Liver (tissue), 9 donors: ENCODE data around the gene COQ7. TPM values are rescaled to one million over a fixed set of nuclear protein-coding genes. Genes with fewer than 3 reads are reported as not detected.
A peak's percentile ranks its signal among the peaks of the same experiment; 100 is the strongest.

Experiments used
- DNase-seq: peaks from one replicate; pipeline ENCODE4 v3.0.0-alpha.2; 2017; ENCODE audit warnings: low spot score
- H3K27ac ChIP-seq, 2 donors: one replicate each; pipeline ENCODE4 v1.7.0; 2013; ENCODE audit warnings: inconsistent platforms in 2 of 2, low read length in 2 of 2, control low read depth in 1 of 2, low read depth in 1 of 2, mild to moderate bottlenecking in 1 of 2
- H3K27me3 ChIP-seq, 4 donors: one replicate each; pipeline versions ENCODE4 v1.6.1 to v1.7.0; 2013; ENCODE audit warnings: low read length in 3 of 4, inconsistent platforms in 1 of 4, mild to moderate bottlenecking in 1 of 4, moderate library complexity in 1 of 4; ENCODE audit not compliant: control insufficient read depth in 4 of 4, insufficient read depth in 4 of 4
- H3K36me3 ChIP-seq, 4 donors: one replicate each; pipeline versions ENCODE4 v1.6.1 to v1.7.0; 2013; ENCODE audit warnings: low read length in 3 of 4, mild to moderate bottlenecking in 3 of 4, low read depth in 1 of 4, moderate library complexity in 1 of 4; ENCODE audit not compliant: control insufficient read depth in 4 of 4, insufficient read depth in 3 of 4
- H3K4me1 ChIP-seq, 4 donors: one replicate each; pipeline versions ENCODE4 v1.6.1 to v1.7.0; 2013; ENCODE audit warnings: low read length in 3 of 4, mild to moderate bottlenecking in 3 of 4, moderate library complexity in 1 of 4; ENCODE audit not compliant: control insufficient read depth in 4 of 4, insufficient read depth in 4 of 4
- H3K4me3 ChIP-seq, 3 donors: one replicate each; pipeline versions ENCODE4 v1.6.1 to v1.7.0; 2013; ENCODE audit warnings: low read length in 3 of 3, control low read depth in 1 of 3, low read depth in 1 of 3, mild to moderate bottlenecking in 1 of 3
- H3K9ac ChIP-seq, 2 donors: one replicate each; pipeline ENCODE4 v1.7.0; 2013; ENCODE audit warnings: low read length in 2 of 2, mild to moderate bottlenecking in 2 of 2, moderate library complexity in 2 of 2, control low read depth in 1 of 2, low read depth in 1 of 2
- H3K9me3 ChIP-seq, 4 donors: one replicate each; pipeline versions ENCODE4 v1.6.1 to v1.7.0; 2013; ENCODE audit warnings: low read length in 3 of 4; ENCODE audit not compliant: control insufficient read depth in 4 of 4
- EGR1 ChIP-seq, 2 donors: IDR thresholded peaks; 2 replicates each; pipeline ENCODE4 v1.6.1; 2016 to 2018; ENCODE audit warnings: antibody characterized with exemption in 2 of 2, low read depth in 2 of 2
- FOXA1 ChIP-seq: IDR thresholded peaks from 2 replicates; pipeline ENCODE4 v1.6.1; 2016; ENCODE audit warnings: antibody characterized with exemption
- FOXA2 ChIP-seq: IDR thresholded peaks from 2 replicates; pipeline ENCODE4 v1.6.1; 2016; ENCODE audit warnings: antibody characterized with exemption
- GABPA ChIP-seq, 2 donors: IDR thresholded peaks in 1 of 2; conservative IDR thresholded peaks in 1 of 2; 2 replicates each; pipeline ENCODE4 v1.6.1; 2016; ENCODE audit warnings: antibody characterized with exemption in 2 of 2, mild to moderate bottlenecking in 1 of 2, moderate library complexity in 1 of 2
- HNF4A ChIP-seq, 2 donors: conservative IDR thresholded peaks; 2 replicates each; pipeline ENCODE4 v1.6.1; 2016; ENCODE audit warnings: antibody characterized with exemption in 2 of 2, mild to moderate bottlenecking in 2 of 2
- HNF4G ChIP-seq: IDR thresholded peaks from 2 replicates; pipeline ENCODE4 v1.6.1; 2016; ENCODE audit warnings: antibody characterized with exemption
- JUND ChIP-seq, 2 donors: IDR thresholded peaks; 2 replicates each; pipeline ENCODE4 v1.6.1; 2016; ENCODE audit warnings: antibody characterized with exemption in 2 of 2
- NR2F2 ChIP-seq: IDR thresholded peaks from 2 replicates; pipeline ENCODE4 v1.6.1; 2016; ENCODE audit warnings: antibody characterized with exemption
- RAD21 ChIP-seq, 2 donors: IDR thresholded peaks; 2 replicates each; pipeline ENCODE4 v1.6.1; 2016; ENCODE audit warnings: antibody characterized with exemption in 2 of 2, mild to moderate bottlenecking in 2 of 2
- RXRA ChIP-seq, 2 donors: IDR thresholded peaks; 2 replicates each; pipeline ENCODE4 v1.6.1; 2017 to 2018; ENCODE audit warnings: antibody characterized with exemption in 2 of 2, mild to moderate bottlenecking in 1 of 2
- SP1 ChIP-seq: IDR thresholded peaks from 2 replicates; pipeline ENCODE4 v1.6.1; 2018; ENCODE audit warnings: antibody characterized with exemption, mild to moderate bottlenecking
- TAF1 ChIP-seq: conservative IDR thresholded peaks from 2 replicates; pipeline ENCODE4 v1.6.1; 2016; ENCODE audit warnings: antibody characterized with exemption, mild to moderate bottlenecking
- YY1 ChIP-seq: IDR thresholded peaks from 2 replicates; pipeline ENCODE4 v1.6.1; 2016; ENCODE audit warnings: antibody characterized with exemption, mild to moderate bottlenecking
- WGBS: extraction: QIAGEN DNeasy Blood & Tissue Kit; methylation state at CpG from one replicate; pipeline ENCODE4 v1.1.7; 2013; 5-methylcytosine and 5-hydroxymethylcytosine counted together
- polyA plus RNA-seq, 2 donors: library from polyadenylated mRNA; stranded (reverse) in 1 of 2; unstranded in 1 of 2; fragments of 200-250 nt in 1 of 2; fragments of >200 nt in 1 of 2; fragmentation: Nextera tagmentation in 1 of 2; extraction: Ambion mirVana in 1 of 2; gene quantifications; one replicate each; pipeline versions ENCODE4 v1.2.1 to v1.2.3, GENCODE V29; 2013 to 2015
- total RNA-seq, 2 donors: library from RNA; depleted of rRNA; stranded (reverse); fragments of >200 nt; gene quantifications; one replicate each; pipeline ENCODE4 v1.2.3, GENCODE V29; 2014
- TF ChIP-seq, protein P1 (sequence below): IDR thresholded peaks from 2 replicates; pipeline ENCODE4 v1.6.1; 2016; ENCODE audit warnings: antibody characterized with exemption, mild to moderate bottlenecking
- TF ChIP-seq, protein P2 (sequence below): fragments of 150-350 bp; IDR thresholded peaks from 2 replicates; pipeline ENCODE4 v1.5.1; 2017; ENCODE audit warnings: improper control_type of control experiment, low read depth, low read length; ENCODE audit not compliant: missing input control
- TF ChIP-seq, protein P3 (sequence below): IDR thresholded peaks from 2 replicates; pipeline ENCODE4 v1.6.1; 2016; ENCODE audit warnings: antibody characterized with exemption
- TF ChIP-seq, protein P4 (sequence below): IDR thresholded peaks from 2 replicates; pipeline ENCODE4 v1.6.1; 2016; ENCODE audit warnings: antibody characterized with exemption
- donor health status: healthy.
- donor health status: healthy.
- donor health status: healthy.
- donor health status: healthy.
- donor health status: healthy.

Gene COQ7
- total and polyA plus RNA-seq, 4 donors = 5.3 to 10.8 (median 7.2) TPM

DNA sequence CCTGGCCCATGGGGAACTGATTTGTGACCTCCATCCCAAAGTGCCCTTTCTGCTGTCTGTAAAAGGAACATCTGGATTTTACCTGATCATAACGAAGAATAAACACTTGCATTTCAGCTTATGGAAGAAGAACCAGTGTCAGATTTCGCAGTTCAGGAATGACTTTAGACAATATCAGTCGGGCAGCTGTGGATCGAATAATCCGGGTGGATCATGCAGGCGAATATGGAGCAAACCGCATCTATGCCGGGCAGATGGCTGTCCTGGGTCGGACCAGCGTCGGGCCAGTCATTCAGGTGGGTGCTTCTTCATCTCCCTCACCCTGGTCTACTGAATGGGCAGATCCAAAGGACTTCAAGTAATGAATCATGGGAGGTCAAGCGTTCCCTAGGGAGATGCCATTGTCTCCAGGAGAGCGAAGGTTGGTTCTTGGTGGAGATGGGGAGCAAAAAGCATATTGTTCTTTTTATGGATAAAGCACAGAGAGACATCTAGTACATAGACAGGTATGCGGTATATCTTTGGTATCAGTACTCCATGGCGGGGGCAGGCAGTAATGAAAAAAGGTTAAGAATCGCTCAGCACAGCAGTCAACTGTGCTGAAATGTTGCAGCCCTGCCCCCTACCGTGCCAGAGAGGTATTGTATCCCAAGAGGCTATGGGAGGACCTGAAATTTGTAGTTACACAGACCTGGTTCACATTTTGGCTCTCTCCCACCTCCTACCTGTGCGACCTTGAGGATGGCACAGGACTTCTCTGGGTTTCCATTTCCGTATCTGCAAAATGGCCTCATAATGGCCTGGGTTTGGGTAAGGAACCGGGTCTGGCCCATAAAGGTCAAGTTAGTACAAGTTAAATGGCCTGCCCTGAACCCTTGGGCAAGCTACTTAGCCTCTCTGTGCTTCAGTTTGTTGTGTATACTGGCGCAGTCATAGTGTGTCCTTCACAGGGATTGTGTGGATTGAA lies 4.7 kb downstream of the COQ7 start:
- Histone ChIP-seq H3K27ac (no peak overlapping the region), H3K9me3 (no peaks in the 10 kb centered on the region), H3K4me1 (peaks cover 0 to 10% (median 4%) of the 10 kb centered on the region in 4 donors), H3K27me3 (no peaks in the 10 kb centered on the region), H3K9ac (no peak overlapping the region), H3K4me3 (no peak overlapping the region), H3K36me3 (peaks cover 8 to 23% (median 12%) of the 10 kb centered on the region in 4 donors)
- DNase-seq = peak; percentile 72
- 81% methylated on average over 21 of the region's 21 CpGs for WGBS
- TF ChIP-seq, protein P1, sequence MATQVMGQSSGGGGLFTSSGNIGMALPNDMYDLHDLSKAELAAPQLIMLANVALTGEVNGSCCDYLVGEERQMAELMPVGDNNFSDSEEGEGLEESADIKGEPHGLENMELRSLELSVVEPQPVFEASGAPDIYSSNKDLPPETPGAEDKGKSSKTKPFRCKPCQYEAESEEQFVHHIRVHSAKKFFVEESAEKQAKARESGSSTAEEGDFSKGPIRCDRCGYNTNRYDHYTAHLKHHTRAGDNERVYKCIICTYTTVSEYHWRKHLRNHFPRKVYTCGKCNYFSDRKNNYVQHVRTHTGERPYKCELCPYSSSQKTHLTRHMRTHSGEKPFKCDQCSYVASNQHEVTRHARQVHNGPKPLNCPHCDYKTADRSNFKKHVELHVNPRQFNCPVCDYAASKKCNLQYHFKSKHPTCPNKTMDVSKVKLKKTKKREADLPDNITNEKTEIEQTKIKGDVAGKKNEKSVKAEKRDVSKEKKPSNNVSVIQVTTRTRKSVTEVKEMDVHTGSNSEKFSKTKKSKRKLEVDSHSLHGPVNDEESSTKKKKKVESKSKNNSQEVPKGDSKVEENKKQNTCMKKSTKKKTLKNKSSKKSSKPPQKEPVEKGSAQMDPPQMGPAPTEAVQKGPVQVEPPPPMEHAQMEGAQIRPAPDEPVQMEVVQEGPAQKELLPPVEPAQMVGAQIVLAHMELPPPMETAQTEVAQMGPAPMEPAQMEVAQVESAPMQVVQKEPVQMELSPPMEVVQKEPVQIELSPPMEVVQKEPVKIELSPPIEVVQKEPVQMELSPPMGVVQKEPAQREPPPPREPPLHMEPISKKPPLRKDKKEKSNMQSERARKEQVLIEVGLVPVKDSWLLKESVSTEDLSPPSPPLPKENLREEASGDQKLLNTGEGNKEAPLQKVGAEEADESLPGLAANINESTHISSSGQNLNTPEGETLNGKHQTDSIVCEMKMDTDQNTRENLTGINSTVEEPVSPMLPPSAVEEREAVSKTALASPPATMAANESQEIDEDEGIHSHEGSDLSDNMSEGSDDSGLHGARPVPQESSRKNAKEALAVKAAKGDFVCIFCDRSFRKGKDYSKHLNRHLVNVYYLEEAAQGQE = no peak
- TF ChIP-seq SP1 (no peak), RAD21 (IDR thresholded peaks at IDR 0.05) (peak; percentile 79 to 87)
- TF ChIP-seq, protein P2, sequence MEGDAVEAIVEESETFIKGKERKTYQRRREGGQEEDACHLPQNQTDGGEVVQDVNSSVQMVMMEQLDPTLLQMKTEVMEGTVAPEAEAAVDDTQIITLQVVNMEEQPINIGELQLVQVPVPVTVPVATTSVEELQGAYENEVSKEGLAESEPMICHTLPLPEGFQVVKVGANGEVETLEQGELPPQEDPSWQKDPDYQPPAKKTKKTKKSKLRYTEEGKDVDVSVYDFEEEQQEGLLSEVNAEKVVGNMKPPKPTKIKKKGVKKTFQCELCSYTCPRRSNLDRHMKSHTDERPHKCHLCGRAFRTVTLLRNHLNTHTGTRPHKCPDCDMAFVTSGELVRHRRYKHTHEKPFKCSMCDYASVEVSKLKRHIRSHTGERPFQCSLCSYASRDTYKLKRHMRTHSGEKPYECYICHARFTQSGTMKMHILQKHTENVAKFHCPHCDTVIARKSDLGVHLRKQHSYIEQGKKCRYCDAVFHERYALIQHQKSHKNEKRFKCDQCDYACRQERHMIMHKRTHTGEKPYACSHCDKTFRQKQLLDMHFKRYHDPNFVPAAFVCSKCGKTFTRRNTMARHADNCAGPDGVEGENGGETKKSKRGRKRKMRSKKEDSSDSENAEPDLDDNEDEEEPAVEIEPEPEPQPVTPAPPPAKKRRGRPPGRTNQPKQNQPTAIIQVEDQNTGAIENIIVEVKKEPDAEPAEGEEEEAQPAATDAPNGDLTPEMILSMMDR = peak; percentile 76

DNA sequence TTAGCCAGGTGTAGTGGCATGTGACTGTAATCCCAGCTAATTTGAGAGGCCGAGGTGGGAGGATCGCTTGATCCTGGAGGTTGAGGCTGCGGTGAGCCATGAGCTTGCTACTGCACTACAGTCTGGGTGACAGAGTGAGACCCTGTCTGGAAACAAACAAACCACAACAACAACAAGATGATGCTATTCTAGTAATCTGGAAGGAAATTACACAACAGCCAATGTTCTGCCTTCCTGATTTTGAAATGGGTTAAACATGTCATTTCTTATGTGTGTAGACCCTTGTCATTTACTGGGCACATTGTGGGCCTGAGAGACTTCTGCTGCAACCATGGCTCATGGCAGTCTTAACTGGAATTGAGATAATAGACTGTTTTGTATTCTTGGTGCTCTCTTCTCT lies 5.9 kb downstream of the COQ7 start:
- Histone ChIP-seq H3K27me3 (no peaks in the 10 kb centered on the region), H3K27ac (no peak overlapping the region), H3K4me3 (no peak overlapping the region), H3K9ac (no peak overlapping the region), H3K4me1 (peaks cover 0 to 8% (median 7%) of the 10 kb centered on the region in 4 donors), H3K9me3 (no peaks in the 10 kb centered on the region), H3K36me3 (peaks cover 8 to 28% (median 12%) of the 10 kb centered on the region in 4 donors)
- 98% methylated on average over 3 of the region's 3 CpGs for WGBS
- DNase-seq = no peak
- TF ChIP-seq RXRA (IDR thresholded peaks at IDR 0.05) (no peak), GABPA (IDR thresholded peaks at IDR 0.05 in 1 of 2, conservative IDR thresholded peaks at IDR 0.05 in 1 of 2) (no peak), YY1 (no peak), NR2F2 (no peak), SP1 (no peak), EGR1 (IDR thresholded peaks at IDR 0.05; ENCODE audit: low read depth in 2 of 2) (no peak), HNF4G (no peak), FOXA2 (no peak), JUND (IDR thresholded peaks at IDR 0.05) (no peak), RAD21 (IDR thresholded peaks at IDR 0.05) (no peak), HNF4A (conservative IDR thresholded peaks at IDR 0.05) (no peak), FOXA1 (no peak), TAF1 (no peak)
- TF ChIP-seq, protein P3, sequence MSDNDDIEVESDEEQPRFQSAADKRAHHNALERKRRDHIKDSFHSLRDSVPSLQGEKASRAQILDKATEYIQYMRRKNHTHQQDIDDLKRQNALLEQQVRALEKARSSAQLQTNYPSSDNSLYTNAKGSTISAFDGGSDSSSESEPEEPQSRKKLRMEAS = no peak
- TF ChIP-seq, protein P2 = no peak
- TF ChIP-seq, protein P1 = no peak
- TF ChIP-seq, protein P4, sequence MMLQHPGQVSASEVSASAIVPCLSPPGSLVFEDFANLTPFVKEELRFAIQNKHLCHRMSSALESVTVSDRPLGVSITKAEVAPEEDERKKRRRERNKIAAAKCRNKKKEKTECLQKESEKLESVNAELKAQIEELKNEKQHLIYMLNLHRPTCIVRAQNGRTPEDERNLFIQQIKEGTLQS = no peak
